Spinal cord (tissue), 10 donors: ENCODE results near the gene WNK4. TPM values are rescaled to one million over a fixed set of nuclear protein-coding genes. Genes with fewer than 3 reads are reported as not detected.

Source experiments
- DNase-seq, 6 donors: peaks; one replicate each; pipeline versions ENCODE4 v3.0.0 to v3.0.0-alpha.2; 2013 to 2015; ENCODE audit warnings: low spot score in 6 of 6, low read depth in 4 of 6
- H3K27ac ChIP-seq: one replicate; pipeline ENCODE4 v1.5.1; 2013; ENCODE audit warnings: low read depth, low read length, control low read depth
- H3K27me3 ChIP-seq: one replicate; pipeline ENCODE4 v1.6.1; 2013; ENCODE audit warnings: low read length; ENCODE audit not compliant: control insufficient read depth, insufficient read depth
- H3K36me3 ChIP-seq: one replicate; pipeline ENCODE4 v1.6.1; 2013; ENCODE audit warnings: low read length; ENCODE audit not compliant: control insufficient read depth, insufficient read depth
- H3K4me1 ChIP-seq: one replicate; pipeline ENCODE4 v1.6.1; 2013; ENCODE audit warnings: low read length; ENCODE audit not compliant: control insufficient read depth, insufficient read depth
- H3K4me3 ChIP-seq: one replicate; pipeline ENCODE4 v1.5.1; 2013; ENCODE audit warnings: low read depth, low read length, control low read depth
- H3K9me3 ChIP-seq: one replicate; pipeline ENCODE4 v1.6.1; 2013; ENCODE audit warnings: low read length; ENCODE audit not compliant: control insufficient read depth, insufficient read depth
- whole genome bisulfite sequencing: methylation state at CpG from one replicate; pipeline ENCODE4 v1.1.5; 2013; ENCODE audit warnings: missing lambda C conversion rate; ENCODE audit not compliant: insufficient coverage; 5-methylcytosine and 5-hydroxymethylcytosine counted together
- polyA plus RNA-seq, 2 donors: library from polyadenylated mRNA; unstranded; fragments of 120-200 nt; gene quantifications; one replicate each; pipeline ENCODE4 v1.2.1, GENCODE V29; 2013; ENCODE audit not compliant: insufficient read length in 2 of 2
- small RNA-seq: library from RNA; depleted of rRNA; stranded (forward); fragments of <200 nt; gene quantifications from one replicate; pipeline ENCODE3, GENCODE V24; 2014; ENCODE audit warnings: low replicate concordance
- total RNA-seq, 2 donors: library from RNA; depleted of rRNA in 1 of 2; stranded (reverse); fragments of 120-200 nt in 1 of 2; fragments of >200 nt in 1 of 2; gene quantifications; one replicate each; pipeline versions ENCODE4 v1.2.3 to v1.2.4, GENCODE V29; 2013 to 2014
- donor health status: healthy.

WNK4 gene
- total and polyA plus RNA-seq, 4 donors = 1.9 to 14.1 (median 7.3) TPM

- H3K27me3 ChIP-seq = no peaks in the 10 kb centered on the region
- whole genome bisulfite sequencing = 93% methylated on average over 6 of the region's 7 CpGs
- H3K27ac ChIP-seq = no peak overlapping the region
- no peak overlapping the region for H3K4me3 ChIP-seq
- H3K36me3 ChIP-seq = peaks cover 42% of the 10 kb centered on the region
- no peak for DNase-seq
- no peaks in the 10 kb centered on the region for H3K9me3 ChIP-seq
- peaks cover 10% of the 10 kb centered on the region for H3K4me1 ChIP-seq
These were observed 65.6 kb downstream of the WNK4 start for GRCh38 chr17:42845918-42846593.

Small RNA genes within 50 kb of the gene (small RNA-seq; reads per million reads assigned to genes)
- gene HMGN2P15 (not detected), gene MIR6781 (not detected)

Other genes starting within 250 kb of the WNK4 start
- gene NAGLU, start 244.4 kb upstream of the WNK4 start, total RNA-seq = 10 to 100 TPM; 13.0 to 24.2 TPM
- gene NAGLU, start 244.4 kb upstream of the WNK4 start, polyA plus RNA-seq = 10 to 100 TPM; 17.2 to 23.4 TPM
- 1 to 10 TPM in 1 of 2 donors, under 1 TPM in 1; 0.69 to 5.2 TPM for gene HSD17B1, start 227.7 kb upstream of the WNK4 start, total RNA-seq
- 1 to 10 TPM; 5.2 to 6.8 TPM for gene HSD17B1, start 227.7 kb upstream of the WNK4 start, polyA plus RNA-seq
- 10 to 100 TPM; 12.8 to 25.7 TPM for gene COASY, start 218.5 kb upstream of the WNK4 start, total RNA-seq
- 10 to 100 TPM; 44.8 to 49.7 TPM for gene COASY, start 218.5 kb upstream of the WNK4 start, polyA plus RNA-seq
- gene MLX, start 213.5 kb upstream of the WNK4 start, total RNA-seq = 10 to 100 TPM; 20.3 to 23.7 TPM
- 10 to 100 TPM; 36.7 to 45.4 TPM for gene MLX, start 213.5 kb upstream of the WNK4 start, polyA plus RNA-seq
- 1 to 10 TPM; 5.9 to 10.0 TPM for gene PSMC3IP, start 202.9 kb upstream of the WNK4 start, total RNA-seq
- 10 to 100 TPM; 18.3 to 24.1 TPM for gene PSMC3IP, start 202.9 kb upstream of the WNK4 start, polyA plus RNA-seq
- 10 to 100 TPM; 41.1 to 50.4 TPM for gene RETREG3, start 171.2 kb upstream of the WNK4 start, total RNA-seq
- 10 to 100 TPM; 30.0 to 41.7 TPM for gene RETREG3, start 171.2 kb upstream of the WNK4 start, polyA plus RNA-seq
- 10 to 100 TPM; 17.0 to 42.9 TPM for gene TUBG1, start 170.9 kb upstream of the WNK4 start, total RNA-seq
- 10 to 100 TPM; 56.9 to 67.4 TPM for gene TUBG1, start 170.9 kb upstream of the WNK4 start, polyA plus RNA-seq
- 10 to 100 TPM; 21.1 to 26.9 TPM for gene TUBG2, start 121.3 kb upstream of the WNK4 start, total RNA-seq
- gene TUBG2, start 121.3 kb upstream of the WNK4 start, polyA plus RNA-seq = 10 to 100 TPM; 62.2 to 85.6 TPM
- 10 to 100 TPM in 1 of 2 donors, 1 to 10 TPM in 1; 5.5 to 23.7 TPM for gene PLEKHH3, start 103.6 kb upstream of the WNK4 start, total RNA-seq
- 10 to 100 TPM; 16.9 to 26.4 TPM for gene PLEKHH3, start 103.6 kb upstream of the WNK4 start, polyA plus RNA-seq
- 1 to 10 TPM; 1.3 to 4.4 TPM for gene CCR10, start 98.8 kb upstream of the WNK4 start, total RNA-seq
- 1 to 10 TPM; 2.7 to 5.2 TPM for gene CCR10, start 98.8 kb upstream of the WNK4 start, polyA plus RNA-seq
- gene CNTNAP1, start 98.1 kb upstream of the WNK4 start, total RNA-seq = 10 to 100 TPM; 19.8 to 70.9 TPM
- 10 to 100 TPM; 55.1 to 62.9 TPM for gene CNTNAP1, start 98.1 kb upstream of the WNK4 start, polyA plus RNA-seq
- gene EZH1, start 35.6 kb upstream of the WNK4 start, total RNA-seq = 10 to 100 TPM; 28.7 to 42.5 TPM
- 10 to 100 TPM; 43.0 to 53.5 TPM for gene EZH1, start 35.6 kb upstream of the WNK4 start, polyA plus RNA-seq
- 100 to 1,000 TPM in 1 of 2 donors, 10 to 100 TPM in 1; 25.2 to 106 TPM for gene RAMP2, start 19.4 kb upstream of the WNK4 start, total RNA-seq
- 100 to 1,000 TPM in 1 of 2 donors, 10 to 100 TPM in 1; 79.3 to 100 TPM for gene RAMP2, start 19.4 kb upstream of the WNK4 start, polyA plus RNA-seq
- 100 to 1,000 TPM in 1 of 2 donors, 10 to 100 TPM in 1; 39.6 to 106 TPM for gene VPS25, start 7.2 kb upstream of the WNK4 start, total RNA-seq
- 10 to 100 TPM; 54.1 to 64.9 TPM for gene VPS25, start 7.2 kb upstream of the WNK4 start, polyA plus RNA-seq
- gene COA3, start 18.1 kb downstream of the WNK4 start, total RNA-seq = 100 to 1,000 TPM in 1 of 2 donors, 10 to 100 TPM in 1; 83.3 to 152 TPM
- 100 to 1,000 TPM; 126 to 127 TPM for gene COA3, start 18.1 kb downstream of the WNK4 start, polyA plus RNA-seq
- 1 to 10 TPM in 1 of 2 donors, under 1 TPM in 1; 0.50 to 1.3 TPM for gene CNTD1, start 18.3 kb downstream of the WNK4 start, total RNA-seq
- 1 to 10 TPM; 1.3 to 2.8 TPM for gene CNTD1, start 18.3 kb downstream of the WNK4 start, polyA plus RNA-seq
- gene BECN1, start 43.7 kb downstream of the WNK4 start, total RNA-seq = 10 to 100 TPM; 72.9 to 87.0 TPM
- gene BECN1, start 43.7 kb downstream of the WNK4 start, polyA plus RNA-seq = 10 to 100 TPM; 60.5 to 65.1 TPM
- 10 to 100 TPM; 55.8 to 59.2 TPM for gene PSME3, start 52.8 kb downstream of the WNK4 start, total RNA-seq
- gene PSME3, start 52.8 kb downstream of the WNK4 start, polyA plus RNA-seq = 10 to 100 TPM; 96.6 to 98.5 TPM
- 1 to 10 TPM; 1.2 to 1.3 TPM for gene AOC2, start 64.0 kb downstream of the WNK4 start, total RNA-seq
- gene AOC2, start 64.0 kb downstream of the WNK4 start, polyA plus RNA-seq = 1 to 10 TPM; 3.3 to 4.1 TPM
- 1 to 10 TPM; 2.7 to 6.2 TPM for gene AOC3, start 70.6 kb downstream of the WNK4 start, total RNA-seq
- 1 to 10 TPM; 2.9 to 3.0 TPM for gene AOC3, start 70.6 kb downstream of the WNK4 start, polyA plus RNA-seq
- gene G6PC1, start 120.2 kb downstream of the WNK4 start, total RNA-seq = under 1 TPM in 1 of 2 donors, not detected in 1; 0.06 TPM
- gene G6PC1, start 120.2 kb downstream of the WNK4 start, polyA plus RNA-seq = under 1 TPM; 0.05 to 0.11 TPM
- 10 to 100 TPM; 20.8 to 34.6 TPM for gene AARSD1, start 183.8 kb downstream of the WNK4 start, total RNA-seq
- gene AARSD1, start 183.8 kb downstream of the WNK4 start, polyA plus RNA-seq = 10 to 100 TPM; 69.2 to 91.2 TPM
- gene PTGES3L, start 199.5 kb downstream of the WNK4 start, total RNA-seq = 1 to 10 TPM; 1.5 to 1.8 TPM
- gene PTGES3L, start 199.5 kb downstream of the WNK4 start, polyA plus RNA-seq = 1 to 10 TPM; 6.6 to 8.2 TPM
- gene RUNDC1, start 200.0 kb downstream of the WNK4 start, total RNA-seq = 10 to 100 TPM; 12.2 to 12.5 TPM
- 10 to 100 TPM; 21.0 to 21.3 TPM for gene RUNDC1, start 200.0 kb downstream of the WNK4 start, polyA plus RNA-seq
- 1,000 to 10,000 TPM in 1 of 2 donors, 100 to 1,000 TPM in 1; 670 to 1,375 TPM for gene RPL27, start 217.8 kb downstream of the WNK4 start, total RNA-seq
- gene RPL27, start 217.8 kb downstream of the WNK4 start, polyA plus RNA-seq = 1,000 to 10,000 TPM in 1 of 2 donors, 100 to 1,000 TPM in 1; 939 to 1,002 TPM
- gene IFI35, start 226.2 kb downstream of the WNK4 start, total RNA-seq = 10 to 100 TPM in 1 of 2 donors, 1 to 10 TPM in 1; 8.5 to 32.5 TPM
- gene IFI35, start 226.2 kb downstream of the WNK4 start, polyA plus RNA-seq = 10 to 100 TPM in 1 of 2 donors, 1 to 10 TPM in 1; 9.2 to 12.9 TPM
- 100 to 1,000 TPM in 1 of 2 donors, 10 to 100 TPM in 1; 80.8 to 139 TPM for gene VAT1, start 241.8 kb downstream of the WNK4 start, total RNA-seq
- 100 to 1,000 TPM; 225 to 239 TPM for gene VAT1, start 241.8 kb downstream of the WNK4 start, polyA plus RNA-seq
- 10 to 100 TPM; 19.2 to 25.5 TPM for gene RND2, start 244.6 kb downstream of the WNK4 start, total RNA-seq
- gene RND2, start 244.6 kb downstream of the WNK4 start, polyA plus RNA-seq = 10 to 100 TPM; 81.8 to 86.9 TPM